HEK293 (cell line): ENCODE measurements around the gene POU2F2.

ENCODE experiments used
- CTCF ChIA-PET: fragments of 350-600 bp; formaldehyde crosslinking; extraction: SDS; loops from one replicate; lab custom pipeline; 2021; ENCODE audit warnings: antibody characterized with exemption; lab: Yijun Ruan, JAX
- POLR2A ChIA-PET: fragments of 300-600 bp; formaldehyde crosslinking; extraction: SDS; loops from one replicate; lab custom pipeline; 2020; ENCODE audit warnings: antibody characterized with exemption, inconsistent platforms; lab: Yijun Ruan, JAX
- H3K27ac ChIP-seq: fragments of 200-500 bp; sonication (Bioruptor generic); 2 replicates; pipeline ENCODE4 v1.5.1; 2014; ENCODE audit warnings: low read depth, low read length, control low read depth, inconsistent platforms; ENCODE audit errors: extremely low read depth
- H3K36me3 ChIP-seq, 2 experiments: fragments of 200-500 bp in 1 of 2; sonication (Bioruptor generic) in 1 of 2; 1 replicate in 1 of 2; 2 replicates in 1 of 2; pipeline ENCODE4 v1.5.1; 2014 to 2017; ENCODE audit warnings: inconsistent platforms in 2 of 2, low read length in 2 of 2; ENCODE audit not compliant: control insufficient read depth in 2 of 2, insufficient read depth in 1 of 2
- H3K4me1 ChIP-seq: fragments of 200-500 bp; sonication (Bioruptor generic); 2 replicates; pipeline ENCODE4 v1.5.1; 2014; ENCODE audit warnings: mild to moderate bottlenecking, low read length, inconsistent platforms; ENCODE audit not compliant: control insufficient read depth, insufficient read depth
- H3K4me3 ChIP-seq: 2 replicates; pipeline ENCODE4 v1.5.1; 2011; ENCODE audit warnings: low read depth, mild to moderate bottlenecking, control low read depth, low read length, moderate library complexity
- H3K9me3 ChIP-seq: fragments of 200-500 bp; sonication (Bioruptor generic); 2 replicates; pipeline ENCODE4 v1.5.1; 2014; ENCODE audit warnings: low read depth, low read length, inconsistent platforms; ENCODE audit not compliant: control insufficient read depth, insufficient read depth
- GLI2 ChIP-seq: fragments of 450-650 bp; formaldehyde crosslinking; IDR thresholded peaks from 2 replicates; pipeline ENCODE4; 2017; ENCODE audit warnings: missing biosample characterization, missing genetic modification characterization, low read depth, borderline replicate concordance
- PBX3 ChIP-seq: sonication (generic); formaldehyde crosslinking; IDR thresholded peaks from 2 replicates; pipeline ENCODE4 v1.8.1; 2022; ENCODE audit warnings: mild to moderate bottlenecking, moderate library complexity, missing genetic modification reagents
- RBAK ChIP-seq: fragments of 450-650 bp; formaldehyde crosslinking; IDR thresholded peaks from 2 replicates; pipeline ENCODE4 v1.5.1; 2016; ENCODE audit warnings: missing biosample characterization, missing genetic modification characterization
- TRIM28 ChIP-seq: IDR thresholded peaks from 2 replicates; pipeline ENCODE4 v1.6.1; 2011; ENCODE audit warnings: low read length, control low read depth, borderline replicate concordance
- YY1 ChIP-seq: fragments of 450-650 bp; formaldehyde crosslinking; IDR thresholded peaks from 2 replicates; pipeline ENCODE4 v1.5.1; 2018; ENCODE audit warnings: missing biosample characterization, missing genetic modification characterization
- ZBTB17 ChIP-seq: fragments of 450-650 bp; formaldehyde crosslinking; IDR thresholded peaks from 2 replicates; pipeline ENCODE4 v1.5.1; 2016; ENCODE audit warnings: missing biosample characterization, missing genetic modification characterization
- ZBTB20 ChIP-seq: fragments of 450-650 bp; formaldehyde crosslinking; IDR thresholded peaks from 2 replicates; pipeline ENCODE4 v1.5.1; 2016; ENCODE audit warnings: missing biosample characterization, missing genetic modification characterization
- ZBTB44 ChIP-seq: fragments of 450-650 bp; IDR thresholded peaks from 2 replicates; pipeline ENCODE4 v1.5.1; 2018; ENCODE audit warnings: missing biosample characterization, mild to moderate bottlenecking, missing genetic modification characterization
- ZBTB8A ChIP-seq: fragments of 450-650 bp; formaldehyde crosslinking; IDR thresholded peaks from 2 replicates; pipeline ENCODE4 v1.5.1; 2016; ENCODE audit warnings: missing biosample characterization, missing genetic modification characterization
- ZNF221 ChIP-seq: fragments of 450-650 bp; formaldehyde crosslinking; IDR thresholded peaks from 2 replicates; pipeline ENCODE4 v1.5.1; 2017; ENCODE audit warnings: missing biosample characterization, missing genetic modification characterization, borderline replicate concordance
- ZNF324 ChIP-seq: fragments of 450-650 bp; formaldehyde crosslinking; IDR thresholded peaks from 2 replicates; pipeline ENCODE4 v1.5.1; 2016; ENCODE audit warnings: missing biosample characterization, missing genetic modification characterization
- ZNF350 ChIP-seq: fragments of 450-650 bp; formaldehyde crosslinking; IDR thresholded peaks from 2 replicates; pipeline ENCODE4 v1.5.0; 2017; ENCODE audit warnings: missing biosample characterization, mild to moderate bottlenecking, missing genetic modification characterization
- ZNF398 ChIP-seq: fragments of 450-650 bp; formaldehyde crosslinking; IDR thresholded peaks from 2 replicates; pipeline ENCODE4 v1.5.1; 2017; ENCODE audit warnings: missing biosample characterization, missing genetic modification characterization
- ZNF529 ChIP-seq: fragments of 450-650 bp; formaldehyde crosslinking; IDR thresholded peaks from 2 replicates; pipeline ENCODE4 v1.5.1; 2017; ENCODE audit warnings: missing genetic modification characterization, missing biosample characterization; ENCODE audit not compliant: insufficient replicate concordance
- ZNF548 ChIP-seq: fragments of 450-650 bp; formaldehyde crosslinking; IDR thresholded peaks from 2 replicates; pipeline ENCODE4 v1.5.1; 2016; ENCODE audit warnings: missing biosample characterization, missing genetic modification characterization
- ZNF558 ChIP-seq: fragments of 450-650 bp; formaldehyde crosslinking; IDR thresholded peaks from 2 replicates; pipeline ENCODE4 v1.5.1; 2016; ENCODE audit warnings: missing biosample characterization, missing genetic modification characterization
- ZNF561 ChIP-seq: fragments of 450-650 bp; IDR thresholded peaks from 2 replicates; pipeline ENCODE4 v1.5.1; 2018; ENCODE audit warnings: missing biosample characterization, missing genetic modification characterization, borderline replicate concordance
- ZNF791 ChIP-seq: fragments of 450-650 bp; formaldehyde crosslinking; IDR thresholded peaks from 2 replicates; pipeline ENCODE4 v1.5.1; 2016; ENCODE audit warnings: missing biosample characterization, missing genetic modification characterization
- ZXDB ChIP-seq: fragments of 450-650 bp; formaldehyde crosslinking; IDR thresholded peaks from 2 replicates; pipeline ENCODE4 v1.5.1; 2016; ENCODE audit warnings: missing biosample characterization, missing genetic modification characterization

POU2F2 gene

GRCh38 chr19:42176990-42177685 lies 44.9 kb upstream of the POU2F2 start (continued):
- TF ChIP-seq PBX3 (CRISPR knock-in tag) (0 out of 2 replicates have a peak, but pooled peaks have one; percentile 45), ZBTB20 (tag by site-specific recombination) (peak; percentile 36), ZNF791 (tag by site-specific recombination) (no peak; the same call in 1 of the 2 replicates), ZNF548 (tag by site-specific recombination) (no peak), ZXDB (tag by site-specific recombination) (0 out of 2 replicates have a peak, but pooled peaks have one; percentile 33), ZBTB8A (tag by site-specific recombination) (peak; percentile 84), ZNF558 (tag by site-specific recombination) (no peak), ZNF561 (peak; percentile 99; the same call in 1 of the 2 replicates), ZBTB44 (no peak), ZBTB17 (tag by site-specific recombination) (peak; percentile 94), ZNF324 (tag by site-specific recombination) (no peak), ZNF221 (tag by site-specific recombination) (no peak), ZNF398 (tag by site-specific recombination) (peak; percentile 96)

GRCh38 chr19:42176649-42176989 lies 44.4 kb upstream of the POU2F2 start:
- no peak for TF ChIP-seq YY1 (tag by site-specific recombination)
- no peak for TF ChIP-seq ZNF350
- TF ChIP-seq ZNF558 (tag by site-specific recombination), result no peak
- no peak for TF ChIP-seq GLI2 (tag by site-specific recombination)
- no peak for TF ChIP-seq ZNF529 (tag by site-specific recombination)
- no peak for TF ChIP-seq TRIM28
- no peak for TF ChIP-seq RBAK (tag by site-specific recombination)
- TF ChIP-seq, all 188 proteins: peak for 0
- H3K27ac ChIP-seq, result no peak overlapping the region
- H3K4me1 ChIP-seq, result peaks cover 10% of the 10 kb centered on the region
- H3K4me3 ChIP-seq, result peak overlapping the region; percentile 27
- CTCF ChIA-PET, result interaction anchor here (0.6 to 3.3 kb wide), 16 partner anchors 11 to 285 kb away, joined by 3 to 23 read pairs (median 4); partner anchors contain the start of gene POU2F2
- no peaks in the 10 kb centered on the region for H3K9me3 ChIP-seq
- POLR2A ChIA-PET, result interaction anchor here (0.7 to 1.7 kb wide), 11 partner anchors 11 to 247 kb away, joined by 3 to 9 read pairs (median 4); partner anchors contain the start of gene ZNF574
- no peaks in the 10 kb centered on the region for H3K36me3 ChIP-seq
